HG03565 (cell line): Measurements from ENCODE around the gene PLPPR2.
"Not testable (repeated sequence)": the region's sequence is repeated elsewhere in the genome, so short reads cannot be mapped to it uniquely, and the experiment has no call there.

ENCODE experiments used
- ATAC-seq: cut with Tn5 transposase; IDR thresholded peaks from one replicate; pipeline ENCODE4 v1.9.1; 2021; ENCODE audit warnings: mild to moderate bottlenecking, moderate library complexity; ENCODE audit not compliant: unreplicated experiment

Gene PLPPR2

GRCh38 chr19:11355160-11356073 lies at the start of gene PLPPR2:
TSS of gene PLPPR2 (plus strand) at chr19:11355432. CDS start at chr19:11357674, 2,242 bp downstream.
- no peak for ATAC-seq

GRCh38 chr19:11306337-11306736 lies 48.9 kb upstream of the PLPPR2 start:
- ATAC-seq = no peak

- not testable (repeated sequence) for ATAC-seq
Observed at GRCh38 chr19:11320278-11320995, 34.8 kb upstream of the PLPPR2 start.

GRCh38 chr19:11321191-11322126 lies 33.8 kb upstream of the PLPPR2 start:
- no peak for ATAC-seq

GRCh38 chr19:11322269-11323024 lies 32.8 kb upstream of the PLPPR2 start:
- no peak for ATAC-seq

- no peak for ATAC-seq
Observed at GRCh38 chr19:11323601-11324078, 31.6 kb upstream of the PLPPR2 start.

- no peak for ATAC-seq
Observed at GRCh38 chr19:11324079-11324661, 31.1 kb upstream of the PLPPR2 start.

GRCh38 chr19:11324748-11325389 lies 30.4 kb upstream of the PLPPR2 start:
- ATAC-seq = no peak

- ATAC-seq = no peak
Observed at GRCh38 chr19:11325544-11325943, 29.7 kb upstream of the PLPPR2 start.

- ATAC-seq = no peak
Observed at GRCh38 chr19:11330127-11330526, 25.1 kb upstream of the PLPPR2 start.

GRCh38 chr19:11331502-11331901 lies 23.7 kb upstream of the PLPPR2 start:
- no peak for ATAC-seq

GRCh38 chr19:11332822-11333221 lies 22.4 kb upstream of the PLPPR2 start:
- no peak for ATAC-seq

- not testable (repeated sequence) for ATAC-seq
Observed at GRCh38 chr19:11333838-11334237, 21.4 kb upstream of the PLPPR2 start.

GRCh38 chr19:11335449-11336146 lies 19.6 kb upstream of the PLPPR2 start:
- no peak for ATAC-seq

- no peak for ATAC-seq
Observed at GRCh38 chr19:11337080-11337479, 18.2 kb upstream of the PLPPR2 start.

- no peak for ATAC-seq
Observed at GRCh38 chr19:11338121-11338520, 17.1 kb upstream of the PLPPR2 start.

GRCh38 chr19:11338569-11339253 lies 16.5 kb upstream of the PLPPR2 start:
- ATAC-seq = no peak
